ENCODE measurements around the gene VRK3.

DNA sequence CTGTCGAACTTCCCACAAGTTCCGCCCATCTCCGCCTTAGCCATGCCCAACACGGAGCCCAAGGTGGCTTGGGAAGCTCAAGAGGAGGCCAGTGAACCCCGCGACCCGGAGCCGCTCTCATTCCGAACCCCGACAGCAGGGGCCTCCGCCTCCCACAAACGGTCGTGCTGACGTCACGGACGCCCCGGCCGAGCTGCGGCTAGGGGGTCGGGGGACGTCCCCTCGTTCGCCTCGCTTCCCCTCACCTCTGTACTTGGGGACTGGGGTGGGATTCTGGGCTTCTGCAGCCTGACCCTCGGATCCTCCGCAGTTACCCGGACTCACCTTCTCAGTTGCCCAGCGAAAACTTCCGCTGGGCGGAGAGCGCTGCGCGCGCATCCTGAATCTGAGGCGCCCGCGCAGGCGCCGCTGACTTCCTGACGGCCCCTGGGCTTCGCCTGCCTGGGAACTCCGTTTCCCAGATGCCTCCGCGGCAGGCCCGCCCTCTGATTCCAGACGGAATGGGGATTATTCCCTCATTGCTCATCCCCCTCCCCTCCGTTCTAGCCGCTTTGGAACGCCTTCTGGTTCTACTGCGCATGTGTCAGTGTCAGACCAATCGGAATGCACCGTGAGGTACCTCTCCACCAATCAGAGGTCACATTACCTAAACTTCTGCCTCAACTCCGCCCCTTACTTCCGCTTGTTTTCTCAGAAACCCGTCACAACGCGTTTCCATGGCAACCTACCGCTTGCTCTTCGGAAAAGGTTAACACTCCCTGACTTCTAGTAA lies at the start of gene VRK3:
- TF ChIP-seq, protein P1, sequence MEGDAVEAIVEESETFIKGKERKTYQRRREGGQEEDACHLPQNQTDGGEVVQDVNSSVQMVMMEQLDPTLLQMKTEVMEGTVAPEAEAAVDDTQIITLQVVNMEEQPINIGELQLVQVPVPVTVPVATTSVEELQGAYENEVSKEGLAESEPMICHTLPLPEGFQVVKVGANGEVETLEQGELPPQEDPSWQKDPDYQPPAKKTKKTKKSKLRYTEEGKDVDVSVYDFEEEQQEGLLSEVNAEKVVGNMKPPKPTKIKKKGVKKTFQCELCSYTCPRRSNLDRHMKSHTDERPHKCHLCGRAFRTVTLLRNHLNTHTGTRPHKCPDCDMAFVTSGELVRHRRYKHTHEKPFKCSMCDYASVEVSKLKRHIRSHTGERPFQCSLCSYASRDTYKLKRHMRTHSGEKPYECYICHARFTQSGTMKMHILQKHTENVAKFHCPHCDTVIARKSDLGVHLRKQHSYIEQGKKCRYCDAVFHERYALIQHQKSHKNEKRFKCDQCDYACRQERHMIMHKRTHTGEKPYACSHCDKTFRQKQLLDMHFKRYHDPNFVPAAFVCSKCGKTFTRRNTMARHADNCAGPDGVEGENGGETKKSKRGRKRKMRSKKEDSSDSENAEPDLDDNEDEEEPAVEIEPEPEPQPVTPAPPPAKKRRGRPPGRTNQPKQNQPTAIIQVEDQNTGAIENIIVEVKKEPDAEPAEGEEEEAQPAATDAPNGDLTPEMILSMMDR (IDR thresholded peaks at IDR 0.05): peak in 1 of 3 donors; percentile 21
- TF ChIP-seq EP300 (IDR thresholded peaks at IDR 0.05): peak; percentile 77

All from ovary (tissue), 3 donors.